Neural cell (in vitro differentiated cells): ENCODE measurements around the gene COL25A1. TPM values are rescaled to one million over a fixed set of nuclear protein-coding genes. Genes with fewer than 3 reads are reported as not detected.

ENCODE experiments used
- H2AFZ ChIP-seq: fragments of 200-600, 300-800 bp; sonication (generic), shearing (Covaris generic); 2 replicates; pipeline ENCODE4 v1.6.0; 2014; ENCODE audit warnings: low read depth, mild to moderate bottlenecking, antibody characterized with exemption, low read length, moderate library complexity
- H3F3A ChIP-seq: fragments of 200-600 bp; shearing (Covaris generic); 2 replicates; pipeline ENCODE4 v1.6.1; 2016; ENCODE audit warnings: mild to moderate bottlenecking, moderate library complexity, mixed read lengths, antibody characterized with exemption, low read length; ENCODE audit not compliant: insufficient read depth, poor library complexity, severe bottlenecking
- H3K27ac ChIP-seq: fragments of 200-600, 300-800 bp; sonication (generic), shearing (Covaris generic); 2 replicates; pipeline ENCODE4 v1.5.1; 2014; ENCODE audit warnings: mild to moderate bottlenecking, low read length, moderate library complexity
- H3K27me3 ChIP-seq: fragments of 300-800, 200-600 bp; sonication (generic), shearing (Covaris generic); 2 replicates; pipeline ENCODE4 v1.6.0; 2014; ENCODE audit warnings: mild to moderate bottlenecking, low read depth, low read length, moderate library complexity; ENCODE audit not compliant: insufficient read depth
- H3K36me3 ChIP-seq: fragments of 300-800, 200-600 bp; sonication (generic), shearing (Covaris generic); 2 replicates; pipeline ENCODE4 v1.5.1; 2014; ENCODE audit warnings: mild to moderate bottlenecking, antibody characterized with exemption, low read length, moderate library complexity; ENCODE audit not compliant: insufficient read depth
- H3K4me2 ChIP-seq: fragments of 300-800, 200-600 bp; sonication (generic), shearing (Covaris generic); 2 replicates; pipeline ENCODE4 v1.6.0; 2014; ENCODE audit warnings: mild to moderate bottlenecking, low read length
- H3K4me3 ChIP-seq: fragments of 300-800, 200-600 bp; sonication (generic), shearing (Covaris generic); 2 replicates; pipeline ENCODE4 v1.5.1; 2014; ENCODE audit warnings: mild to moderate bottlenecking, low read length, moderate library complexity
- H3K79me2 ChIP-seq: fragments of 200-600 bp; shearing (Covaris generic); replicated peaks from 2 replicates; pipeline ENCODE4 v1.6.0; 2014; ENCODE audit warnings: mild to moderate bottlenecking, low read length, moderate library complexity; ENCODE audit not compliant: insufficient read depth
- H3K9ac ChIP-seq: fragments of 300-800, 200-600 bp; sonication (generic), shearing (Covaris generic); 2 replicates; pipeline ENCODE4 v1.6.1; 2016; ENCODE audit warnings: mild to moderate bottlenecking, low read length, mixed read lengths
- H3K9me2 ChIP-seq: fragments of 200-600 bp; shearing (Covaris generic); 2 replicates; pipeline ENCODE4 v1.6.1; 2016; ENCODE audit warnings: mild to moderate bottlenecking, low read length, mixed read lengths; ENCODE audit not compliant: insufficient read depth
- H3K9me3 ChIP-seq: fragments of 200-600, 300-800 bp; sonication (generic), shearing (Covaris generic); 2 replicates; pipeline ENCODE4 v1.6.1; 2016; ENCODE audit warnings: mild to moderate bottlenecking, mixed run types, low read length, moderate library complexity, mixed read lengths
- H4K20me1 ChIP-seq: fragments of 200-600 bp; shearing (Covaris generic); 2 replicates; pipeline ENCODE4 v1.6.1; 2016; ENCODE audit warnings: mild to moderate bottlenecking, mixed run types; ENCODE audit not compliant: insufficient read depth
- CTCF ChIP-seq: fragments of 450-650 bp; IDR thresholded peaks from 2 replicates; pipeline ENCODE4 v1.5.1; 2014; ENCODE audit warnings: antibody characterized with exemption, mild to moderate bottlenecking, moderate library complexity; ENCODE audit not compliant: poor library complexity, severe bottlenecking
- EP300 ChIP-seq: fragments of 450-650 bp; conservative IDR thresholded peaks from 2 replicates; pipeline ENCODE4 v1.6.1; 2014; ENCODE audit warnings: antibody characterized with exemption, mild to moderate bottlenecking, moderate library complexity; ENCODE audit not compliant: poor library complexity, severe bottlenecking
- EZH2 ChIP-seq: fragments of 200-600, 300-800 bp; shearing (Covaris generic), sonication (generic); IDR thresholded peaks from 2 replicates; pipeline ENCODE4 v1.6.1; 2014; ENCODE audit warnings: antibody characterized with exemption, low read length, borderline replicate concordance, mild to moderate bottlenecking; ENCODE audit not compliant: insufficient read depth, poor library complexity, severe bottlenecking
- MXI1 ChIP-seq: fragments of 450-650 bp; conservative IDR thresholded peaks from 2 replicates; pipeline ENCODE4 v1.6.1; 2014; ENCODE audit warnings: antibody characterized with exemption, mild to moderate bottlenecking; ENCODE audit not compliant: poor library complexity, severe bottlenecking
- POLR2AphosphoS5 ChIP-seq: IDR thresholded peaks from 2 replicates; pipeline ENCODE4 v1.6.1; 2012
- RAD21 ChIP-seq: fragments of 450-650 bp; conservative IDR thresholded peaks from 2 replicates; pipeline ENCODE4 v1.6.1; 2014; ENCODE audit warnings: antibody characterized with exemption, mild to moderate bottlenecking, moderate library complexity
- REST ChIP-seq: IDR thresholded peaks from 2 replicates; pipeline ENCODE4 v1.6.1; 2012; ENCODE audit warnings: borderline replicate concordance
- SMC3 ChIP-seq: fragments of 450-650 bp; conservative IDR thresholded peaks from 2 replicates; pipeline ENCODE4 v1.6.1; 2014; ENCODE audit warnings: antibody characterized with exemption, mild to moderate bottlenecking, moderate library complexity; ENCODE audit not compliant: poor library complexity
- TAF1 ChIP-seq: IDR thresholded peaks from 2 replicates; pipeline ENCODE4 v1.6.1; 2012; ENCODE audit warnings: low read depth
- polyA plus RNA-seq: library from polyadenylated mRNA; depleted of rRNA; stranded (reverse); fragments of >200 nt; gene quantifications from 2 replicates; pipeline ENCODE4 v1.2.3, GENCODE V29; 2014

The COL25A1 gene
- polyA plus RNA-seq, 1 donor from 2014 or later, result 32.3 TPM

GRCh38 chr4:109235683-109236082, 66.8 kb downstream of the COL25A1 start:
- Histone ChIP-seq H3K27ac (no peak overlapping the region), H3F3A (no peaks in the 10 kb centered on the region), H3K27me3 (no peaks in the 10 kb centered on the region), H3K9me2 (no peaks in the 10 kb centered on the region), H3K4me2 (no peak overlapping the region), H4K20me1 (no peaks in the 10 kb centered on the region), H3K4me3 (no peak overlapping the region), H3K36me3 (no peaks in the 10 kb centered on the region), H3K79me2 (no peaks in the 10 kb centered on the region), H2AFZ (no peak overlapping the region), H3K9me3 (no peaks in the 10 kb centered on the region), H3K9ac (no peak overlapping the region)
- no peak for TF ChIP-seq MXI1
- no peak for TF ChIP-seq REST
- TF ChIP-seq SMC3, result no peak
- TF ChIP-seq EZH2, result no peak
- TF ChIP-seq TAF1, result no peak
- TF ChIP-seq POLR2AphosphoS5, result no peak
- no peak for TF ChIP-seq EP300
- no peak for TF ChIP-seq RAD21
- TF ChIP-seq CTCF, result no peak

- Histone ChIP-seq H3K9ac (no peak overlapping the region), H3K9me2 (no peaks in the 10 kb centered on the region), H3K27me3 (no peaks in the 10 kb centered on the region), H3K4me2 (no peak overlapping the region), H3K4me3 (no peak overlapping the region), H2AFZ (no peak overlapping the region), H3K36me3 (no peaks in the 10 kb centered on the region), H3K79me2 (no peaks in the 10 kb centered on the region), H4K20me1 (no peaks in the 10 kb centered on the region), H3F3A (no peaks in the 10 kb centered on the region), H3K9me3 (no peaks in the 10 kb centered on the region), H3K27ac (peak overlapping the region; percentile 80)
- no peak for TF ChIP-seq POLR2AphosphoS5
- no peak for TF ChIP-seq EP300
- TF ChIP-seq CTCF, result no peak
- TF ChIP-seq EZH2, result no peak
- TF ChIP-seq MXI1, result no peak
- TF ChIP-seq REST, result no peak
- TF ChIP-seq SMC3, result no peak
- no peak for TF ChIP-seq TAF1
- TF ChIP-seq RAD21, result no peak
Measured at GRCh38 chr4:109234596-109234995, 67.9 kb downstream of the COL25A1 start.
